ENCODE measurements around the gene MED26.

DNA sequence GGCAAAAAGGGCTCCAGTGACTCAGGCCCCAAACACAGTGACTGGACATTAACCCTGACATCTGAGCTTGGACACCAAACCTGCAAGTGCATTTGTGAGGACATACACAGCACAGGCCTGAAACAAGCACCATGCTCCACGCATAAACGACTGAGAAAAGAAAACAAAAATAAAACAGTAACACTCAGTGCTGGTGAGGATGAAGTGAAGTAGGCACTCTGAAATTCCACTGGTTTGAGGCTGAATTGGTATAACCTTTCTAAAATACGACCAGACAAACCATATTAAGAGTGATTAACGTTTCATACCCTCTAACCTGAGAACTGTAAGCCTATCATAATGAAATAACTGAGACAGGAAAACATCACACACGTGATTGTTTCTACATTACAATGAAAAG is 61.3 kb downstream of the MED26 start:
- TF ChIP-seq GATA2 (IDR thresholded peaks at IDR 0.05; ENCODE audit: low read depth, low read length): no peak
- TF ChIP-seq GATA3 (IDR thresholded peaks at IDR 0.05; ENCODE audit: low read depth, low read length): no peak

Measured in SH-SY5Y (cell line).